Activated CD4-positive, CD25-positive, alpha-beta regulatory T cell treated with anti-CD3 and anti-CD28 coated beads, Interleukin-2, amount 50 U/mL, for 24 hours (primary cell): ENCODE measurements around the gene RPS26.
"Not testable (repeated sequence)": the region's sequence is repeated elsewhere in the genome, so short reads cannot be mapped to it uniquely, and the experiment has no call there.

Experiments
- ATAC-seq, 2 donors: fragments of 150-1000 bp; cut with Tn5 transposase; one replicate each; pipeline ENCODE4 v1.10.0; 2021; ENCODE audit warnings: mild to moderate bottlenecking in 1 of 2, moderate library complexity in 1 of 2

RPS26 gene

DNA sequence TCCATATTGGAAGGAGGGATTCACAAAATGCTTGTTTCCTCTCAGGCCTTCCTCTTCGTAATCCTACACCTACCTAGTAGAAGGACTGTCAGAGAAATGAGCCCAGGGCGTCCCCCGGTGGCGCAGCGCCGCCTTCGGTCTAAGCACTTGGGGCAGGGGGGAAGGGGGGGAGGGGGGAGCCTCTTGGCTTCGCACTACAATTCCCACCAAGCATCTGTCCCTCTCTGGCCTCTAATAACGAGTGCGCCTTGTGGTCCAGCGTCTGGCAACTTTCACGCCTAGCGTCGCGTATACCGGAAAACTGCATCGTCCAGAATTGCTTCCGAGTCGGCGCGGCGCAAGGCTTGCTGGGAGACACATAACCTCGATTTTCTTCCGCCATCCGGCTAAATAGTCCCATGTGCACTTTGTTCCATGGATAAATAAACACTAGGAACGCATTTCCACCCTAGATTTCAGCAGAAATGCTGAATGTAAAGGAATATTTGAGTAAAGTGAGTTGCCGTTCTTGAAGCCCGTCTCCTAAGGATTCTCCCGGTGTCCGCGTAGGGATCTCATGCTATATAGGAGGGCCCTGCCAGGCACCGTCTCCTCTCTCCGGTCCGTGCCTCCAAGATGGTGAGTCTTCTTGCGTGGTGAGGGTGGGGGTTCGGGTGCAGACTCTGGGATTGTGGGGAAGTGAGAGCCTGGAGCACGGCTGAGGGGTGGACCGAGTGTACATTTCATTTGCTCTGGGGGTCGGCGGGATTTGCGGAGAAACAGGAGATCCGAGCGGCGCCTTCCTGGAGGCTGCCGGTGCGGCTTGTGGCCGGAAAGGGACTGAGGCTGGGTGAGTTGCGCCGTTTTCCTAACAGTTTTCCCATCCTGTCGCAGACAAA lies at the start of gene RPS26:
RPS26 (plus strand) TSS at position 367 of the 878 bp plus-strand sequence; CDS start at position 616, 249 bp downstream.
- ATAC-seq, result peak; percentile 76 to 83

DNA sequence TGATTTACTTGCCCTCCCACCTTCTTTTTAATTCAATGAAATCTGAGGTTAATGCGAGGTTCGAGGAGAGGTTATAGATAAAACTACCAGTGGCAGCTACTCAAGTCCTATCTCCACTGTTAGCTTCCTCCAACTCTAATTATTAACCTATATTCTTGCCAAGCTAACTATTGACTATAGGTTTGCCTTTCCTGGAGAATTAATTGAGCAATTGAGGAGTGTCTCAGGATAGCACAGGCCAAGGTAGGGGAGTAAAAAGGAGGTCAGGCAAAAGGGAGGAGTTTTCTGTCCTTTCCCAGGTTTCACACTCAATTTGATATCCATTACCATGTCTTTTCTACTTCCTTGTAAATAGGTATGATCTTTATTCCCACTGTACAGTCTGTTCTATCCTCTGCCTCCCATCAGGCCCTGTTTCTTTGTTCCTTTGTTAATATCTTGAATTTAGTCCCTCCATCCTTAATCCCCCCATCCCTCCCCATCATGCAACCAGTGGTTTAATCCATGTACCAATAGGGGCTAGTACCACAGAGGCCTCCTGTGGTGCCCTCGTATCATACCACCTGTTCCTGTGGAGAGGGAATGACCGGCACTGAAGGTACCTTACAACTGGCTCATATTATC lies 48.4 kb upstream of the RPS26 start:
- ATAC-seq, result no peak

DNA sequence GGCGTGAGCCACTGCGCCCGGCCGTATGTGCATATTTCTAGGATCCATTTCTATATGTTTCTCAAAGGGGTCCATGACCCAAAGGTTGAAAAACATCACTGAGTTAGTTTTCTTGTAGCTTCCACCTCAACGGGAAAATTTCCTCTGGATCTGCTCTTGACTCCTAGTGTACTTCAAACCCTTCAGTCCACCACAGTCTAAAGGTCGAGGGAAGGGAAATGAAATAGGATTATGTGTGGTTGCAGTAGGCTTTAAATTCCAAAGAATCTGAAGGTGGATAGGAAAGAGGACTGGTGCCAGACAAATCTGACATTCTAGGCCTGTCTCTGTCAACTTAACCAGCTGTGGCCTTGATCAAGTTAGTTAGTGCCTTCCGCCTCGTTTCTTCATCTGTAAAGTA lies 46.4 kb upstream of the RPS26 start:
- ATAC-seq, result no peak

DNA sequence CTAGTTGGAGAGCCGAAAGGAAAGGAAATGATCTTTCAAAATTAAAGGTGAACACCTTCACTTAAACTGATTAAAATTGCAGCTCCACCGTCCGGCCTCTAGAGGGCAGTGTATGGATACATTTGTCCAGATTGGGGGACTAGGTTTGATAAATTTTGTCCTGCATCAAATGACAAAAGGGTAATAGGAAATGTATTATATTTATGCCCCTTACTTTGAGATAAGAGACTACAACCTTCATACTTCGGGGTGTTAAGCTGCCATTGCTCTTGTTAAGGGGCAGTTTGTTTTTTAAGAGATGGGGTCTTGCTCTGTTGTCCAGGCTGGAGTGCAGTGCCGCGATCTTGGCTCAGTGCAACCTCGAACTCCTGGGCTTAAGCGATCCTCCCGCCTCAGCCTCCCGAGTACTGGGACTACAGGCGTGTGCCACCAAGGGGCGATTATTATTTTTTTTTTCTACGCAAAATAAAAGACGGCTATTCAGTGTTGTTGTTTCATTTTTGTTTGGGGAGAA lies 45.5 kb upstream of the RPS26 start:
- ATAC-seq, result peak; percentile 62 to 70

DNA sequence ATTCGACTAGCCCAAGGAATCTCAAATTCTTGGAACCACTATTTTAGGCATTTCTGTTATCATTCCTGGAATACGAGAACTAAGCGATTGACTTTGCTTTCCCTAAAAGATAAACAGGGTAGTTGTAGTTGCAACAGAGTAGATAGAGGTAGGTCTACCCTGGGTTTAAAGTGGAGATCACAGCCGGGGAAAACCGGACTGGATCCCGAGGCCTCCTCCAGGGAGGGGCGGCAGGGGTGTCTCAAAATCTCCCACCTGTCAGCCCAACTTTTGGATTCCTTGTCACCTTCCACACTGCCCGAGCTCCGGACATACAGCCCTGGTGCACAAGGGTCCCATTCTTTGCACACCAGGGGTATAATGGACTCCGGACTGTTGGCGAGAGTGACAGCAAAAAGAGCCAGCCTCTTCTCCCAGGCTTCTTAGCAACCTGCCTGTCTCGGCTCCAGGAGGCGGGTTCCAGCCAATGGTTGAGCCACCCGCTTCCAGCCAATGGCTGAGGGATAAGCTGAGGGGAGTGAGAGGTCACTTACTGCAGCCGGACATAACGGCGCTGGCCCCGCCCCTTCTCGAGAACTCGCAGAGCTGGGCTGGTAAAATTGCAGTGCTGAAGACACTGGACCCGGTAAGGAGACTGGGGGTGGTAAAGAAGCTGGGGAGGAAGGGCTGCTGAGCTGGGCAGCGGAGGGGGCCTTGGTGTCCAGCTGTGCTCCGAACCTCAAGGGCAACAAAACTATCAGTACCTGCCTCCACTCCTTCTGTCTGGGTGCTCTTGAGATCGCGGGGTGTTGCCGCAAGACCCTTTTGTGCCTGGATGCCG lies 44.8 kb upstream of the RPS26 start, which contains the start of gene SUOX:
SUOX (plus strand) TSS at position 562 of the 820 bp plus-strand sequence. CDS start 4,946 bp downstream, outside the sequence.
- ATAC-seq, result peak; percentile 78 to 81

DNA sequence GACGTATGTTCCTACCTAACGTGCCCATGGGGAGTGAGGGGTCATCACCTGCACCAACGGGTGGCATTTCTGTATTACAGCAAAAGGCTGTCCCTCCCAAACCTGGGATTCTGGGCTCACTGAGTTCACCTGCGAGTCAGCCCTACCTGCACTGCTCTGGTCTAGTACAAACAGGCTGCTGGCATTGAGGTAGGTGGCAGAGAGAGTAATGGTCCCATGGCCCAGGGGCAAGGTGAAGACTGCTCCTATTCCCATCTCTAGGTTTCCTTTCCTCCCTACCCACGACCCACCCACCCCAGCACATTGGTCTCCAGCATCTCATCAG lies 44.2 kb upstream of the RPS26 start:
- ATAC-seq, result peak in 1 of 2 donors; percentile 22

DNA sequence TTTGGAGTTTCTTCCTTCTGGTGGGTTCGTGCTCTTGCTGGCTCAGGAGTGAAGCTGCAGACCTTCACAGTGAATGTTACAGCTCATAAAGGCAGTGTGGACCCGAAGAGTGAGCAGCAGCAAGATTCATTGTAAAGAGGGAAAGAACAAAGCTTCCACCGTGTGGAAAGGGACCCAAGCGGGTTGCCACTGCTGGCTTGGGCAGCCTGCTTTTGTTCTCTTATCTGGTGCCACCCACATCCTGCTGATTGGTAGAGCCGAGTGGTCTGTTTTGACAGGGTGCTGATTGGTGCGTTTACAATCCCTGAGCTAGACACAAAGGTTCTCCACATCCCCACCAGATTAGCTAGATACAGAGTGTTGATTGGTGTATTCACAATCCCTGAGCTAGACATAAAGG lies 42.2 kb upstream of the RPS26 start:
- ATAC-seq, result not testable (repeated sequence)

DNA sequence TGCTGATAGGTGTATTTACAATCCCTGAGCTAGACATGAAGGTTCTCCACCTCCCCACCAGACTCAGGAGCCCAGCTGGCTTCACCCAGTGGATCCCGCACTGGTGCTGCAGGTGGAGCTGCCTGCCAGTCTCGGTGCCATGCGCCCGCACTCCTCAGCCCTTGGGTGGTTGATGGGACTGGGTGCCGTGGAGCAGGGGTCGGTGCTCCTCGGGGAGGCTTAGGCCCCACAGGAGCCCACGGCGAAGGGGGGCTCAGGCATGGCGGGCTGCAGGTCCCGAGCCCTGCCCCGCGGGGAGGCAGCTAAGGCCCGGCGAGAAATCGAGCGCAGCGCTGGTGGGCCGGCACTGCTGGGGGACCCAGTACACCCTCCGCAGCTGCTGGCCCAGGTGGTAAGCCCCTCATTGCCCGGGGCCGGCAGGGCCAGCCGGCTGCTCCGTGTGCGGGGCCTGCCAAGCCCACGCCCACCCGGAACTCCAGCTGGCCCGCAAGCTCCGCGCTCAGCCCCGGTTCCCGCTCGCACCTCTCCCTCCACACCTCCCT lies 41.6 kb upstream of the RPS26 start:
- not testable (repeated sequence) for ATAC-seq

DNA sequence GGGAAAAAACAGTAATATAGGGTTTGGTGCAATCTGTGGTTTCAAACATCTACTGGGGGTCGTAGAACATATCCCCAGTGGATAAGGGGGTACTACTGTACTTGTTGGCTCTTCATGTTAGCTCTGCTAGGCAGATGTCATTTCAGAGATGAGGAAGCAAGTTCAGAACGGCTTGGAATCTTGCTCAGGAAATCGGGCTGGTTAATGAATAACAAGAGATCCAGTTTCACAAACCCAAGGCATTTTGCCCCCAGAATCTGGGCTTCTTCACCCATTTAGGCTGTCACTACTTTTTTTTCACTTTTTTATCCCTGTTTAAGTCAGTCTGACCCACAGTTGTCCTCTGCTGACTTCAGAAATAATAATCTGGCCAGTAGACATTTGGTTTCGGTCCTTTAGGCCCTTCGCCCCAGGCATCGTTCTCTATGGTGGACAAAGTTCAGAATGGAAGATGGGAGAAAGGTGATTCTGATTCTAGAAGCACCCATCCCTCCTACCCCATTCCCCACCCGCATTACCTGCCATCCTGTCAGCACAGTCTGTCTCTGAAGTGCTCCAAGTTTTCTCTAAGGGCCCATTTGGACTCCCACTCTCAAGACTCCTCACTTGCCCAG lies 40.1 kb upstream of the RPS26 start:
- ATAC-seq, result no peak

DNA sequence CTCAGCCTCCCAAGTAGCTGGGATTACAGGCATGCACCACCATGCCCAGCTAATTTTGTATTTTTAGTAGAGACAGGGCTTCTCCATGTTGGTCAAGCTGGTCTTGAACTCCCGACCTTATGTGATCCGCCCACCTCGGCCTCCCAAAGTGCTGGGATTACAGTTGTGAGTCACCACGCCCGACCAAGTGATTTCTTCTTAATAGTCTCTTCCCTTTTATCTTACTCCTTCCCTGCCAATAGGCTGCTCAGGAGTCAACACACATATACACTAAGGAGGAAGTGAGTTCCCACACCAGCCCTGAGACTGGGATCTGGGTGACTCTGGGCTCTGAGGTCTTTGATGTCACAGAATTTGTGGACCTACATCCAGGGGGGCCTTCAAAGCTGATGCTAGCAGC lies 38.3 kb upstream of the RPS26 start:
- not testable (repeated sequence) for ATAC-seq

DNA sequence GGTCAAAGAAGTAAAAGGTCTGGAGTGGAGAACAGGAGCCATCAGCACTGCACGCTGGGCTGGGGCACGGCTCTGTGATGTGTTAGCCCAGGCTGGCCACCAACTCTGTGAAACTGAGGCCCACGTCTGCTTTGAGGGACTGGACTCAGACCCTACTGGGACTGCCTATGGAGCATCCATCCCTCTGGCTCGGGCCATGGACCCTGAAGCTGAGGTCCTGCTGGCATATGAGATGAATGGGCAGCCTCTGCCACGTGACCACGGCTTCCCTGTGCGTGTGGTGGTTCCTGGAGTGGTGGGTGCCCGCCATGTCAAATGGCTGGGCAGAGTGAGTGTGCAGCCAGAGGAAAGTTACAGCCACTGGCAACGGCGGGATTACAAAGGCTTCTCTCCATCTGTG lies 37.5 kb upstream of the RPS26 start:
- ATAC-seq, result no peak

DNA sequence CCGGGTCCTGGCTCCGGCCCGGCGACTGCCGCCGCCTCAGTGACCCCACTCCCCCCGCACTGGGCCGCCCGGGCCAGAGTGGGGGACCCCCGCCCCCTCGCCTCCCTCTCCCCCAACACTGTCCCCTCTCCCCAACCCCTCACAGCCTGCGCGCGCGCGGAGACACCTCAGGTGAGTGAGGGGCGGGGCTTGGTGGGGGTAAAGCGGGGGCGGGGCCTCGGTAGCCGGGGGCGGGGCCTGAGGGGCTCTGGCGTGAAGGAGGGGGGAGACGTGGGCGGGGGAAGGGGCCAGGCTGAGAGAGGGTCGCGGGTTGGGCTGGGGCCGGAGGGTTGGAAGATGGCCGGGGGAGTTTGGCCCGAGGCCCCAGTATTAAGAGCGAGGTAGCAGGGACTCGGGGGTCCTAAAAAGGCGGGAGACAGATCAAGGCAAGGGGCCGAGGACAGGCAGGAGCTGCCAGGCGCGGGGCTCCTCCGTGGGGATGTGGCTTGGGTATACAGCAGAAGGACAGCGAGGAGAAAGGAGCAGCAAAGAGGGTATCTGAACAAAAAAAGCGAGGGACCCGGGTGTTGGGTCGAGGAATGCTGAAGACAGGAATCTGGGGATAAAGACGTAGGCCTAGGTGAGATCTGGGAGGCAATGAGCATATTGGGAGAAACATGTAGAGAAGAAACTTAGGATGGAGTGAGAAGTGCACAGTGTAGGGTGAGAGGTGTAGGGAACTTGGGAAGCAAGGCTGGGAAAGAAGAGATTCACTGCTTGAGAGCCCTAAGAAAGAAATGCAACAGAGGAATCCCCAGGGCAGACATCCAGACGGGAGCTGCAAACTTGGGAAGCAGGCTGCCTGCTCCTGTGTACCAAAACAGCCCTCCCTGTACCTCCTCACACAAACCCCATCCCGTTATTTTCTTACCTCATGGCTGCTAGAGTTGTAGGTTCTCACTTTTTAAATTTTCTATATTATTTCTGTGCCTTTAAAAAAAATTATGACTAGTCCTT lies 33.9 kb upstream of the RPS26 start:
- ATAC-seq, result peak; percentile 66

DNA sequence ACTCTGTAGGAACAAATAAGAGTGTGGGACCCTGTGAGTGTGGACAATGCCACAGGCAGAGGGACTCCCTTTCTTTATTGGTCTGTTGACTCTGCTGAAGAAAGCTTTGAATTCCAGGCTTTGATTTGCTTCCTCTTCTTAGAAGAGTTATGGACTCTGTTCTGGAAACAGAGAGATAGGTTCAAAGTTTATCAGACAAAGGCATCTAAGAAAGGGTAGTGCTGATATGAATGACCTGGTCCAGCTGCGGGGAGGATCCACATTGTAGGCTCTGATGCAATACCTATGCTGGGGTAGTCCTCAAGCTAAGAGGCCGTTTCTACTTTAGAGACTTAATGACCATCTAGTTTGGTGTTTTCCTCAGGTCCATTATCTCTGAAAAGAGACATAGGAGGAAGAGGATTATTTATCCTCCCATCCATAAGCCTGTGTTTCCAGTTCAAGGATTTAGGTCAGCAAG lies 31.6 kb upstream of the RPS26 start:
- no peak for ATAC-seq

DNA sequence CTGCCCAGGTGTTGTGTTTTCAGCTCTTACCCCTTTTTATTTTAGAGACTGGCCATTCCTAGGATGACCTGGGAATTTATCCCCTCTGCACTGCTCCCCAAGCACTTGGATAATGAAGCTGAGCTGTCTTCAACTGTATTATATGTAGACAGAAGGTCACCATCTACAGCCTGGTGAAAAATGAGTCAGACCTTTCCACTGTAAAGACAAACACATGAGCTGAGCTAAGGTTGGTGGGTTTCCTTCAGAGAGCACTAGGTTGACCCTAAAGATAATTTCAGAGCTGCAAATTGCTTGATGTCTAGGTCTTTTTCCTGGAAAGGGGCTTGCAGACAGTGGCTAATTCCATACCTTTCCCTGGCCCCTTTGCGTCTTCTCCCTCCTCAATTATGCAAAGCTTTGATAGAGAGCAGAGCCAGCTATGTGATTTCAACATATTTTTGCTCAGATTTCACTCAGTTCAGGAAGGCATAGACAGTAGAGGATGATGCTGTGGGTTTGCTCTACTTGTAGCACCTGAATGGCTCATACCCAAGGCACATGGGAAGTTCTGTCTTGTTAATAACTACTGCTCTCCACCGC lies 30.1 kb upstream of the RPS26 start:
- no peak for ATAC-seq

DNA sequence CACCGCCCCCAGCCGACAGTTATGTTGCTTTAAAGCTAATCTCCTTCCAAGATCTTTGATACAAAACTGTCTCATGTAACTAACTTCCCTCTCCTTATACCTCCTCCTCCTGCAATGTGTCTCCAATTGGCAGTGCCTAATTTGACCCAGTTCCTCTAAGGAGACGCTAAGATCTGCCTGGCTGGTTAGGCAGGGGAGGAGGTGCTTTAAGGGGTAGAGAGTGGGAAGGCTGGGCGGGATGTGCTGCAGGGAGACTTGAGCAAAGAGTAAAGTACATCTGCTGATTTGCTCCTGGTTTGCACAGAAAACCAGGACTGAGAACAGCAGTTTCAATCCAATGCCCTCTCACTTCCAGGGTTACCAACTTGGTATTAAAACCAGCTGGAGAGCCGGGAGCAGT lies 28.2 kb upstream of the RPS26 start:
- no peak for ATAC-seq

DNA sequence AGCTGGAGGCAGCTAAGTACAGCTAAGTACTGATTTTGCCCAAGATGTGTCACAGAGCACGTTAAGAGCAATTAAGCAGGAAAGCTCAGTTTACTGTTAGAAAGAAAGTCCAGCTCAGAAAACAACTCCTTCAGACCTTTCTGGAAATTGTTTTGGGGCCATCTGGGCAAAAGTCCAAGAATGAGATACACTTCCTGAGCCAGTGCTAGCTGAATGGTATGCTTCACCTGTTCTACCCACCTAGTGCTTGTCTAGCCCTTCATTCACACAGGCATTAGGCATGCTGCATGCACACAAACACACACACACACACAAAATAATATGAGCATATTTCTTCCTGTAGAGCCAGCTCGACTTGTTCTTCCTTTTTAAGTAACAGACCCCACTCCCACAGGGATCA lies 27.5 kb upstream of the RPS26 start:
- no peak for ATAC-seq

DNA sequence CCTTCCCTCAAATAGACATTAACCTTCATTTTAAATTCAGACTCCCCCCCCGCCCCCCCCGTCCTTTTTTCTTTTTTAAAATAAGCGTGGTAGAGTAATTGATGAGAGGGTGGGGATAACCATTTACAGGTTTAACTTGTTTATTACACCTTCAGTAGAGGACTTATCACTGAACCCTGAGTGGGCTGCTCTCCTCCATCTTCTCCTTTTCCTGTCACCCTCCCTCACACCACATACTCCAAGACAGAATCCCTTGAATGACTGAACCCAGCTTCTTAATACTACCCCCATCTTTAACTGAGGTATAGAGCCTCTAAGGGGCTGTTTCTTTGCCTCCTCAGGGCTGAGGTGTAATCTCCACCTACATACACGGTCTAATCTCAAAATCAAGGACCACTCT lies 24.5 kb upstream of the RPS26 start:
- no peak for ATAC-seq

DNA sequence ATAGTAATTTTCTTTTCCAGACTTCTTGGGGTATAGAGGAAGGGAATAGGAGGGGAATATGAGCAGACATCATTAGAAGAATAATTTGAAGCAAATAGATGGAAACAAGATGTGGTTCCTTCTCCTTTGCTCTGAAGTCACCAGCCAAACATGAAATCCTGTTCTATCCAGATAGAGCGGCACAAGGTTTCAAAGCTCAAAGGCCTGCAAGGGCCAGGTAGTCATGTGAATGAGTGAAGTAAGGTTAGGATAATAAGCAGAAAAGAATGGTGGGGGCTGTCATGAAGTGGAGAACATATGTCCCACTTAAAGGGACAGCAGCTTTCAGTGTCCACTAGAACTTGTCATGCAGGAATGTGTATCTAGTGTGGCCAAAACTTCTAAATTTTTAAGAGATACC lies 23.4 kb upstream of the RPS26 start:
- no peak for ATAC-seq

DNA sequence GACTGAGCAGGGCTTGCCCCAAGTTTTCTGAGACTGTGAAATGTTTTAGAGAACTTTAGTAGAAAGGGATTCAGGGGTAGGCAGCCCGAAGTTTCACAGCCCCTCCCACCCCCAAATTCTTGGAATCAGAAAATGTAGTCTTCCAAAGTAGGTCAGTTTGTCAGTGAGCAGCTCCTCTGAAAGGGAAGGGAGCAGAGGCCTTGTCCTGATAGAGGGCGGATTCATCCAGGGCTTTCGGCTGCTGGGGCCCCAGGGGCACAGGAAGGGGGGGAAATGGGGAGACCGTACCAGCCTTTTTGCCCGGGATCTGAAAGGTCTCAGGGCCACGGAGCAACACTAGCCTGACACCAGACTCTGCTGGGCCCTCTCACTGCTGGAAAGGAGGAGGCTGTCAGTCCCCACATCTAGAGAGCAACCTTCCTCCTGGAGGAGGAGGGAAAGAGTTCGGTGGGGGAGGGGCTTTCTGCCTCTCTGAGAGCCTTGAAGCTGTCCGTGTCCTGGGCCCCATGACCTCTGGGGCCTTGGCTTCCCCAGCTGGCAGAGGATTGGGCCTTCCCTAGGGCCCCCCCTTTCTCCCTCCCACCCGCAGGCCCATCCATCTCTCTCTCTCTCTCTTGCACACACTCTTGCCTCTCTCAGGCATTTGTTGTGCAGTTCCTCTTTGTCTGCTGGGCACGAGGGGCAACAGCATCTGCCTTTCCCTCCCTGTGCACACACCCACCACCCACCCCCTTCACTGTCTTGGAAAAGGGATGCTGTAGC lies 21.1 kb upstream of the RPS26 start, which contains the start of gene IKZF4:
IKZF4 (plus strand) TSS at position 621 of the 762 bp plus-strand sequence. CDS start 451 bp downstream, outside the sequence.
- ATAC-seq, result peak; percentile 7 to 9
